HG03565 (cell line): ENCODE results near the gene SFXN2.

Experiments
- ATAC-seq: cut with Tn5 transposase; IDR thresholded peaks from one replicate; pipeline ENCODE4 v1.9.1; 2021; ENCODE audit warnings: mild to moderate bottlenecking, moderate library complexity; ENCODE audit not compliant: unreplicated experiment

Gene SFXN2

GRCh38 chr10:102775201-102775934 is 60.9 kb downstream of the SFXN2 start:
- ATAC-seq: no peak

- ATAC-seq: no peak
Observed at GRCh38 chr10:102775935-102776669, 61.7 kb downstream of the SFXN2 start.

GRCh38 chr10:102776779-102777456 is 62.5 kb downstream of the SFXN2 start:
- no peak for ATAC-seq

GRCh38 chr10:102777711-102778453 is 63.4 kb downstream of the SFXN2 start:
- no peak for ATAC-seq

GRCh38 chr10:102778781-102779180 is 64.3 kb downstream of the SFXN2 start:
- no peak for ATAC-seq

- no peak for ATAC-seq
Observed at GRCh38 chr10:102779680-102780526, 65.5 kb downstream of the SFXN2 start.

GRCh38 chr10:102780527-102780808 is 66.0 kb downstream of the SFXN2 start:
- no peak for ATAC-seq

- ATAC-seq: no peak
Observed at GRCh38 chr10:102781090-102781920, 66.9 kb downstream of the SFXN2 start.

GRCh38 chr10:102781921-102782557 is 67.6 kb downstream of the SFXN2 start:
- no peak for ATAC-seq

- no peak for ATAC-seq
Observed at GRCh38 chr10:102782673-102783551, 68.5 kb downstream of the SFXN2 start.

- ATAC-seq: no peak
Observed at GRCh38 chr10:102783568-102783967, 69.1 kb downstream of the SFXN2 start.

GRCh38 chr10:102785818-102786217 is 71.4 kb downstream of the SFXN2 start:
- ATAC-seq: no peak

GRCh38 chr10:102791754-102792395 is 77.4 kb downstream of the SFXN2 start:
- no peak for ATAC-seq
